NCI-H2227 (cell line): Measurements from ENCODE around the gene PRR3.
"Not testable (repeated sequence)": the region's sequence is repeated elsewhere in the genome, so short reads cannot be mapped to it uniquely, and the experiment has no call there.

Experiments used
- DNase-seq: peaks from one replicate; lab custom pipeline; 2025; ENCODE audit not compliant: unreplicated experiment; lab: John Stamatoyannopoulos, UW

Gene PRR3, protein sequence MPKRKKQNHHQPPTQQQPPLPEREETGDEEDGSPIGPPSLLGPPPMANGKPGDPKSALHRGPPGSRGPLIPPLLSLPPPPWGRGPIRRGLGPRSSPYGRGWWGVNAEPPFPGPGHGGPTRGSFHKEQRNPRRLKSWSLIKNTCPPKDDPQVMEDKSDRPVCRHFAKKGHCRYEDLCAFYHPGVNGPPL

DNA sequence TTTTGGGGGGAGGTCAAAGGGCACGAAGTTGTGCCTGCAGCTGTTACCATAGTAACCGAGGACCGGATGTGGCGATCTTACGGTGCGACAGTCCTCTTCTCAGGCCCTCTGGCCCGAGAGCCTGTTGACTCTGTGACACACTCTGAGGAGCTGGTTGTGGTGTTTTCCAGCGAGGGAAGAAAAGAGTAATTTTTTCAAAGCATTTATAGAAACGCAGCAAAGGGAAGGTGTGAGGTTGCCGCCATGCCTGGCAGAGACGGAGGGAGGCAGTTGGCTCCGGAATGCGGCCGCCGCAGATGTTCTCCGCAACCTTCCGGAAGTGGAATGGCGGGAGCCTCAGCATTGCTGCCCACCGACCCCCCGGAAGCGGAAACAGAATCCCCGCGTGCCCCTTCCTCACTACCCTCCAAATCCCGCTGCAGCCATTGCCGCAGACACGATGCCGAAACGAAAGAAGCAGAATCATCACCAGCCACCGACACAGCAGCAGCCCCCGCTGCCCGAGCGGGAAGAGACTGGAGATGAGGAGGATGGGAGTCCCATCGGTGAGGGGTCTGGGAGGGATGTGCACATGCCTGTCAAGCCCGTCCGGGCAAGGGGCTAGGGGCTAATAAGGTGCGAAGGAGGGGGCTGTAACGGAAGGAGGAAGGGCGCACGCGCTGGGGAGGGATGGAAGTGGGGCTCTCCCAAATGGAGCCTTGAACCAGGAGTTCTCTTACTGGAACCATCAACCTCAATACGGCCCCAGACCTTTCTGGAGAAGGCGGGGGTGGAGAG is at the start of gene PRR3:
Gene PRR3 (plus strand): TSS at position 390 of the 777 bp plus-strand sequence. CDS start 50 bp downstream, at position 440.
- peak; percentile 93 for DNase-seq

DNA sequence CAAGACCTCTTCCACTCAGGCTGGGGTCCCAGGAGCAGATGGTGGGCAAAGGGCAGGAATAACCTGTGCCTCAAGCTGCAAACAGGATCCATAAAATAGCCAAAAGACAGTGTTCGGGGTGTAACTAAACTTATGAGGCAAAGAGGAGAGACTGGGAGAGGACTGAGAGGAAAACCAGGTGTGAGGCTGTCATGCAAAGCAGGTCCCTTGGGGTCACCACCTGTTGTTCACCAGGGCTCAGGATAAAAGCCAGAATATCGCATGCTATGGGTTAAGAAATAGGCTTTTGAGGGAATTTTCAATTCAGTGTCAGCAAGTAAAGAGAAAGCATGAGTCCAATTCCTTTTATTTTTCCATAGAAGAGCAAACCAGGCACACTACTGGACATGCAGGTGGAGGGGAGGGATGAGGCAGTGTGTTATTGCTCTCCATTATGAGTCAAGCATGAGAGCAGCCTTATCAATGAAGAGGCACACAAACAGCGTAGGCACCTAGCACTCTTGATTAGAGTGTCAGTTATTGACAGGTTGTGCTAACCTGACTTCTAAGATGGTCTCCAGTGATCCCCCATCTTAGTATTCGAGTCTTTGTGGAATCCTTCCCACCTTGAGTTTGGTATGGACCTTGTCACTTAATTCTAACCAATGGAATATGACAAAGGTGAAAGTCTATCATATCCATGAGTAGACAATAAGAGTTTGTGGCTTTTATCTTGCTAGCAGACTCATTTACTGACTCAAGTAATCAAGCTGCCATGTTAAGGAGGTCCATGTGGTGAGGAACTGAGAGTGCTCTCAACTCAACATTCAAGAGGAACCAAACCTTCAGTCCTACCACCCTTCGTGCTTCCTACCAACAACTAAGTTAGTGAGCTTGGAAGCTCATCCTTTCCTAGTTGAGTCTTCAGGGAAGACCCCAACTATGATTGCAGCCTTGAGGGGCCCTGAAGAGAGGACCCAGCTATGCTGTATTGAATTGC is 49.0 kb upstream of the PRR3 start:
- DNase-seq, result no peak

DNA sequence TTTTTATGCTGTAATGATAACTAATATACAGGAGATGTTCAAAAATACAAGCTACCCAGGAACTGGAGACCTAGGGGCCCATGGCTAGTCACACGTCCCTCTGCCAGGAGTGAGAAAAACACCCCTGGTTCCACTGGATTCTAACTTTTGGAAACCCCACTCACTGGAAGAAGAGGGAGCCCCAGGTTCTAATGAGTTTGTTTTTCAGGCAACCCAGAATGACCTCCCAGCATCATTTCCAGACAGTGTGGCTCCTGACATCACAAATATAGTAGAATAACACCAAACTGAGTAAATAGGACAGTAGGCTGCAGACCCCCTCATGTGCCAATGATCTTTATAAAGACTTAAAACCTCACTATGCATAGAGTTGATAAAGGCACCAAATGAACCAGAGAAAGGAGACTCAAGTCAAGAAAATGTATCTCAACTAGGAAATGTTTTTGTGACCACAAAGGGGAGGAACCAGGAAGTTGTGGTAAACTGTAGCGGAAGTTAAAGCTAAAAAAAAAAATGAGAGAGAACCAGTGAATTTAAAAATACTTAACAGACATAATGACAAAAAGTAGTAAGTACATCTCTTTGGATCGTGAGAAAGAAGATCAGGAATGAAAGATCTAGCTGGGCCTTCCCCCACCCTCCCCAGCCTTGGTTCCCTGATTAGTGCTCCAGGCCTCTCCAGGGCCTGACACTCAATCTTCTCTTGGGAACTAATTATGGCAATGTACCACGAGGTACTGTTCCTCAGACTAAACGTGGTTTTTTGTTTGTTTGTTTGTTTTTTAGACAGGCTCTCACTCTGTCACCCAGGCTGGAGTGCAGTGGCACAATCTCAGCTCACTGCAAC is 48.0 kb upstream of the PRR3 start:
- DNase-seq, result no peak

DNA sequence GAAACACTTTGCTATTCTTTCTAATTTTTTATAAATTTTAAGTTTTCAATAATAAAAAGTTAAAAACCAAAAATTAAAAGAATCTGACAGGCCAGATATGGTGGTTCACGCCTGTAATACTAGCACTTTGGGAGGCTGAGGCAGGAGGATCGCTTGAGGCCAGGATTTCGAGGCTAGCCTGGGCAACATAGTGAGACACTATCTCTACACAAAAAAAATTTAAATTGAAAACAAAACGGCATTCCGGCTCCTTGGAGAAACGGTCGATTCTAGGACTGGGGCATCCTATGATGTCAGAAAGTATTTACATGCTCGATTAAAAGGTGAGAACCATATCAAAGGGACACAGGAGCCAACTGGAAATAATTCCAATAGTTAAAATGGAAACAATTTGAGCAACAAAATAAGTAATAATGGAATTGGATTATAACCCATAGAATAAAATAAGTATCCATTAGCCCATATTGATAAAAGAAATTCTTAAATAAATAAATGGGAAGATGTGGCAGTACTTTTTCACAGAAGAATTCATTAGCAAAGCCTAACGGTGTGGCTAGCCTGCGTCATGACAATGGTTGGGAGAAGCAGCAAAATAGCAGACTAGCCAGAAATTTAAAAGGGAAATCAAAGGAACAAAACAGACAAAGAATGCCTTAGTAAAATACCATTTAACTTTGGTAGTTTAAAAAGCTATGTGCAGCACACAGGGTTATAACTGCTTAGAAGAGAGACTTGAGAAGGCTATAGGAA is 46.5 kb upstream of the PRR3 start:
- no peak for DNase-seq

DNA sequence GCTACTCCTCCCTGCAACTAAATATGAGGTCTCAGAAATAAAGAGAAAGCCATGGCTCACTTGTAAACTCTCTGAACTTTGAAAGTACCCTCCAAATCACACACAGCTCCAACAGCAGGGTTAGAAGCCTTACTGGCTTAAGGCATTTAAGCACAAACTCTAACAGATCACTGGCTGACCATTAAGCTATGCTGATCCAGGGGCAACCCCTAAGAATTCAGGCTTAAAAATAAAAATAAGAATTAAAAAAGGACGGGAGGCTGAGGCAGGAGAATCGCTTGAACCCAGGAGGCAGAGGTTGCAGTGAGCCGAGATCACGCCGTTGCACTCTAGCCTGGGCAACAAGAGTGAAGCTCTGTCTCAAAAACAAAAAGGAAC is 45.9 kb upstream of the PRR3 start:
- DNase-seq, result no peak

DNA sequence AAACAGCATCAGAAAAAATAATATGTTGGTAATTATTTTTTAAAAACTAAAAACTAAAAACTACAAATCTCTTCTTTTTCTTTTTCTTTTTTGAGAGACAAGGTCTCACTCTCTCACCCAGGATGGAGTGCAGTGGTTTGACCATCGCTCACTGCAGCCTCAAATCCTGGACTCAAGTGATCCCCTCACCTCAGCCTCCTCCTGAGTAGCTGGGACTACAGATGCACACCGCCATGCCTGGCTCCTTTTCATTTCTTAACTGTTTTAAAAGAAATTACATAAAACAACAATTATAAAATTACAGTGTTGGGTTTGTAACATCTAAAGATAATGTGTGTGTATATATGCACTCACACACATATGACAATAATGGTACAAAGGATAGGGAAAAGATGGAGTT is 43.6 kb upstream of the PRR3 start:
- DNase-seq, result no peak

DNA sequence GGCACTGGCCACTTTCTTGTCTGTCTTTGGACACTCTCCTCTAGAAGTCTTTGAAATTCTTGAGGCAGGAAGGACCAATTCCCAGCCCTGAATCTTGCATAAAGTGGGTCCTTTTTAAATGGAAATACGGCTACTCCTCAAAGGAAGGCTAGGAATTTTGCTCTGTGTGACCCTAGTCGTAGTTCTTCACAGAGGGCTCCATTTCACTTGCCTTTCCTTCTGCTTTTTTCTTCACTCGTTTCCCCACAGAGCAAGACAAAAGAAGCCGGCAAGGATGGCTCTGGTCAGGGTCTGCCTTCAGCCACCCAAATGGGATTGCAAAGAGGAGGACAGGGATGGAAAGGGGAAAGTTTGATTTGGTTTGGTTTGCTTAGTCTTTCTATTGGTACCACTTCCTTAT is 42.0 kb upstream of the PRR3 start:
- no peak for DNase-seq

DNA sequence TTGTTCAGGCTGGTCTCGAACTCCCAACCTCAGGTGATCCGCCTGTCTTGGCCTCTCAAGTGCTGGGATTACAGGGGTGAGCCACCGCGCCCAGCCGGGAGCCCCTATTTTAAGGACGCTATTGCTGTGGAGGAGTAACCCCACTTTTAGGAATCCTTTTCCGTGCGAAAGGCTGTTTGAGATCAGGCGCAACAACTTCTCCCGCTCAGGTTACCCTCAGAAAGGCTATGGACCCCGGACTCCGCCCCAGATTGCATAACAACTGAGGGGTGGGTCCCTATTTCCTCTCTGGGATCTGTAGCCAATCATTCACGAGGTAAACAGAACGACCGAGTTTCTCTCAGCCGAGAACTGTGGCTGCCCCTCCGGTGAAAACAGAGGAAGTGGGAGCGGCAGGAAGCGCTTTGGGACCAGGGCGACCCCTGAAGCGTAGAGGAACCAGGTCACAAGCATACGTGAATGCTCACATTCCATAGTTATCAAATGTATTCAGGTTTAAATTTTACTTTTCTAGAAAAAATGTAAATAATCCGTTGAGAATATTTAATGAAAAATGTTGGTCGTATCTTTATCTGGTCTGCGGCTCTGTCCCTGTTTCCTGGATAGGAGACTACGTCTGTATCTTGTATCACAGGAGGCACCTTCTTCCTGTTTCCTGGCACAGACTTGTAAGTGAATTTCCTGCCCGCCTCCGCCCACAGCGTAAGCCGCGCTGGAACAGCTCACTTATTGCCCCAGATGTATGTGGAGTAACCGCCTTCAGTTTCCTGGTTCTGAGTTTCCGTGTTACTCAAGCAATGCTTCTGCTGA is 40.9 kb upstream of the PRR3 start:
- peak; percentile 87 for DNase-seq

DNA sequence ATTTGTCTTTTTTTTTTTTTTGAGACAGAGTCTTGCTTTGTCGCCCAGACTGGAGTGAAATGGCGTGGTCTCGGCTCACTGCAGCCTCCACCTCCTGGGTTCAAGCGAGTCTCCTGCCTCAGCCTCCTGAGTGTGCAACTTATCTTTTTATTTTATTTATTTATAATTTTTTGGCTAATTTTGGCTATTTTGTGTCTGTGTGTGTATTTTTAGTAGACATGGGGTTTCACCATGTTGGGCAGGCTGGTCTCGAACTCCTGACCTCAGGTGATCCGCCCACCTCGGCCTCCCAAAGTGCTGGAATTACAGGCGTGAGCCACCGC is 40.4 kb upstream of the PRR3 start:
- DNase-seq, result not testable (repeated sequence)

DNA sequence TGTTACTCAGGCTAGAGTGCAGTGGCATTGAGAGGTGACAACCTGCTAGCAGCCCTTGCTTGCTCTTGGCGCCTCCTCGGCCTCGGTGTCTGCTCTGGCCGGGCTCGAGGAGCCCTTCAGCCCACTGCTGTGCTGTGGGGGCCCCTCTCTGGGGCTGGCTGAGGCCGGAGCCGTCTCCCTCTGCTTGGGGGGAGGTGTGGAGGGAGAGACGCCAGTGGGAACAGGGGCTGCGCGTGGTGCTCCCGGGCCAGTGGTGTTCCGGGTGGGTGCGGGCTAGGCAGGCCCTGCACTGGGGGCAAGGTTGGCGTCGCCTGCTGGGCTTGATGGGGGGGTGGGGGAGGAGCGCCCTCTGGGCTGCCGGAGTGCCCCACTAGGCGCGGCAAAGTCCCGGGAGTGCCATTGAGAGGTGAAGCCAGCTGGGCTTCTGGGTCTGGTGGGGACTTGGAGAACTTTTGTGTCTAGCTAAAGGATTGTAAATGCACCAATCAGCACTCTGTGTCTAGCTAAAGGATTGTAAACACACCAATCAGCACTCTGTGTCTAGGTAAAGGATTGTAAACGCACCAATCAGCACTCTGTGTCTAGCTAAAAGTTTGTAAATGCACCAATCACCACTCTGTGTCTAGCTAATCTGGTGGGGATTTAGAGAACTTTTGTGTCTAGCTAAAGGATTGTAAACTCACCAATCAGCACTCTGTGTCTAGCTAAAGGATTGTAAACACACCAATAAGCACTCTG is 39.2 kb upstream of the PRR3 start:
- DNase-seq, result not testable (repeated sequence)

DNA sequence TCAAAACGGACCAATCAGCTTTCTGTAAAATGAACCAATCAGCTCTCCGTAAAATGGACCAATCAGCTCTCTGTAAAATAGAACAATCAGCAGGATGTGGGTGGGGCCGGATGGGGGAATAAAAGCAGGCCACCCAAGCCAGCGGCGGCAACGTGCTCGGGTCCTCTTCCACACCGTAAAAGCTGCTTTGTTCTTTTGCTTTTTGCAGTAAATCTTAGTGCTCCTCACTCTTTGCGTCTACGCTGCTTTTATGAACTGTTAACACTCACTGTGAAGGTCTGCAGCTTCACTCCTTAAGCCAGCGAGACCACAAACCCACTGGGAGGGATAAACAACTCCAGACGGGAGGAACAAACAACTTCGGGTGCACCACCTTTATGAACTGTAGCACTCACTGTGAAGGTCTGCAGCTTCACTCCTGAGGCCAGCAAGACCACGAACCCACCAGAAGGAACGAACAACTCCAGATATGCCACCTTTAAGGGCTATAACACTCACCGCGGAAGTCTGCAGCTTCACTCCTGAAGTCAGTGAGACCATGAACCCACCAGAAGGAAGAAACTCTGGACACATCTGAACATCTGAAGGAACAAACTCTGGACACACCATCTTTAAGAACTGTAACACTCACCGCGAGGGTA is 38.5 kb upstream of the PRR3 start:
- not testable (repeated sequence) for DNase-seq

DNA sequence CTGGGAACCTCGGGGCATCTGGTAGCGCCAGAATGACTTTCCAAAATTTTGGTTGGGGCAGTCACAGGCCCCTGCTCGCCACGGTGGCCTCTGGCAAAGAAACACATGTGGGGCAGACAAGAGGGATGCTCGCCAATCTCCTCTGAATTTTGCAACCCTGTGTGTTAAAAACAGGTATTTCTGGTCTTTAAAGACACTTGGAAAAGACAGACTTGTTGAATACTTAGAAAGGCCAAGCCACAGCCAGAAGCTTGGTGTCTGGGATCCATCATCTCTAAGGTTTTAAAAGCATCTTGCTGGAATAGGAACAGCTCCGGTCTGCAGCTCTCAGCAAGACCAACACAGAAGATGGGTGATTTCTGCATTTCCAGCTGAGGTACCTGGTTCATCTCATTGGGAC is 36.6 kb upstream of the PRR3 start:
- DNase-seq, result no peak

DNA sequence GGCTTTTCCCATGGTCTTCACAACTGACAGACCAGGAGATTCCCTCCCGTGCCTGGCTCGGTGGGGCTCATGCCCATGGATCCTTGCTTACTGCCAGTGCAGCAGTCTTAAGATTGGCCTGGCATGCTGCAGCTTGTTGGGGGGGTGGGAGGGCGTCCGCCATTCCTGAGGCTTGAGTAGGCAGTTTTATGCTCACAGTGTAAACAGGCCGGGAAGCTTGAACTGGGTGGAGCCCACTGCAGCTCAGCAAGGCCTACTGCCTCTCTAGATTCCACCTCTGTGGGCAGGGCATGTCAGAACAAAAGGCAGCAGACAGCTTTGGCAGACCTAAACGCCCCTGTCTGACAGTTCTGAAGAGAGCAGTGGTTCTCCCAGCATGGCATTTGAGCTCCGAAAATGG is 36.0 kb upstream of the PRR3 start:
- not testable (repeated sequence) for DNase-seq

DNA sequence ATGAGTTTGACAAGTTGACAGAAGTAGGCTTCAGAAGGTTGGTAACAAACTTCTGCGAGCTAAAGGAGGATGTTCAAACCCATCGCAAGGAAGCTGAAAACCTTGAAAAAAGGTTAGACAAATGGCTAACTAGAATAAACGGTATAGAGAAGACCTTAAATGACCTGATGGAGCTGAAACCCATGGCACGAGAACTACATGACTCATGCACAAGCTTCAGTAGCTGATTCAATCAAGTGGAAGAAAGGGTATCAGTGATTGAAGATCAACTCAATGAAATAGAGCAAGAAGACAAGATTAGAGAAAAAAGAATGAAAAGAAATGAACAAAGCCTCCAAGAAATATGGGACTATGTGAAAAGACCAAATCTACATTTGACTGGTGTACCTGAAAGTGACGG is 35.1 kb upstream of the PRR3 start:
- not testable (repeated sequence) for DNase-seq

DNA sequence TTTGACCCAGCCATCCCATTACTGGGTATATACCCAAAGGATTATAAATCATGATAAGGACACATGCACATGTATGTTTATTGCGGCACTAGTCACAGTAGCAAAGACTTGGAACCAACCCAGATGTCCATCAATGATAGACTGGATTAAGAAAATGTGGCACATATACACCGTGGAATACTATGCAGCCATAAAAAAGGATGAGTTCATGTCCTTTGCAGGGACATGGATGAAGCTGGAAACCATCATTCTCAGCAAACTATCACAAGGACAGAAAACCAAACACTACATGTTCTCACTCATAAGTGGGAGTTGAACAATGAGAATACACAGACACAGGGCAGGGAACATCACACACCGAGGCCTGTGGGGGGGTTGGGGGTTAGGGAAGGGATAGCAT is 30.7 kb upstream of the PRR3 start:
- DNase-seq, result not testable (repeated sequence)

DNA sequence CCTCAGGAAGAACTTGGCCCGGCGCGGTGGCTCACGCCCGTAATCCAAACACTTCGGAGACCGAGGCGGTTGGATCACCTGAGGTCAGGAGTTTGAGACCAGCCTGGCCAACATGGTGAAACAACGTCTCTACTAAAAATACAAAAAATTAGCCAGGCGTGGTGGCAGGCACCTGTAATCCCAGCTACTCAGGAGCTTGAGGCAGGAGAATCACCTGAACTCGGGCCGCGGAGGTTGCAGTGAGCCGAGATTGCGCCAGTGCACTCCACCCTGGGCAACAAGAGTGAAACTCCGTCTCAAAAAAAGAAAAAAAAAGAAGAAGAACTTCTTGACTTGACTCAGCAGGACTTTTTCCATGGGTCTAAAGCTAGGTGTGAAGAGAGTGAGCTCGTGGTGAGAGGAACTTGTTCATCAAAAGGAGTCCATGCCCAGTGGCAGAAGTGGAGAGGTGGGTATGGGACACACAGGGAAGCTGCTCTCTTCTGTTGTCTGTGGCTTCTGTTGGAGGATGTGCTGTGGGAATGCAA is 27.7 kb upstream of the PRR3 start:
- not testable (repeated sequence) for DNase-seq

DNA sequence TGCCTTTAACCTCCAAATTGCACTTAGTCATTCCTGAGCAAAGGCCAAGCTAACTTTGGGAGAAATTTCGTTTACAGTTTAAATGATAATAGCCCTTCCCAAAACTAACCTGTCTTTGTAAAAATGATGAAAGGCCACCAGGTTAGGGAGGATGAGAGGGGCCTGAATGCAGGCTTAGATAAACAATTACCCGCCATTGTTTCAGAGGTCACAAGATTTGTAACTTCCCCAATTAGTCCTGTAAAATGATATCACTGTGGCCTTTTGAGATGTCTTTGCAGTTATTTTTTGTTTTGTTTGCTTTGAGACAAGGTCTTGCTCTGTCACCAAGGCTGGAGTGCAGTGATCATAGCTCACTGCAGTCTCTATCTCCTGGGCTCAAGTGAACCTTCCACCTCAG is 27.1 kb upstream of the PRR3 start:
- DNase-seq, result no peak
